B cell (primary cell): Measurements from ENCODE around the gene PSME2. TPM values are rescaled to one million over a fixed set of nuclear protein-coding genes. Genes with fewer than 3 reads are reported as not detected.

Experiments used
- ATAC-seq: fragments of 200-7000 bp; cut with Tn5 transposase; one replicate; pipeline ENCODE4 v1.10.0; 2021; ENCODE audit warnings: low read depth, mild to moderate bottlenecking, moderate number of reproducible peaks, moderate library complexity
- CTCF ChIA-PET: fragments of 350-600 bp; sonication (Branson Sonifier 250); formaldehyde crosslinking; loops from one replicate; lab custom pipeline; 2021; ENCODE audit warnings: antibody characterized with exemption, inconsistent platforms; lab: Charles Lee
- POLR2A ChIA-PET: fragments of 350-600 bp; sonication (Branson Sonifier 250); formaldehyde crosslinking; loops from one replicate; lab custom pipeline; 2021; ENCODE audit warnings: antibody characterized with exemption; lab: Charles Lee
- DNase-seq: peaks from one replicate; pipeline ENCODE4 v3.0.0; 2013
- H2AFZ ChIP-seq: 2 replicates; pipeline ENCODE4 v1.6.1; 2012; ENCODE audit warnings: mild to moderate bottlenecking, low read depth, low read length; ENCODE audit not compliant: insufficient read depth, poor library complexity, severe bottlenecking
- H3K27ac ChIP-seq, 2 donors: 1 replicate in 1 of 2; 2 replicates in 1 of 2; pipeline ENCODE4 v1.5.1; 2012 to 2013; ENCODE audit warnings: low read length in 2 of 2, mild to moderate bottlenecking in 2 of 2, moderate library complexity in 1 of 2
- H3K27me3 ChIP-seq, 4 experiments: fragments of 200-600 bp in 1 of 4; sonication (generic) in 1 of 4; replicated peaks in 1 of 4; 1 replicate in 2 of 4; 2 replicates in 2 of 4; pipeline versions ENCODE4 v1.6.1 to v1.7.0; 2013 to 2016; ENCODE audit warnings: low read length in 3 of 4, mild to moderate bottlenecking in 2 of 4, mixed read lengths in 1 of 4, moderate library complexity in 1 of 4; ENCODE audit not compliant: insufficient read depth in 4 of 4, control insufficient read depth in 3 of 4; ENCODE audit errors: control extremely low read depth in 1 of 4
- H3K36me3 ChIP-seq, 2 experiments: replicated peaks in 1 of 2; 1 replicate in 1 of 2; 2 replicates in 1 of 2; pipeline versions ENCODE4 v1.6.1 to v1.7.1; 2013; ENCODE audit warnings: low read length in 1 of 2; ENCODE audit not compliant: insufficient read depth in 2 of 2, control insufficient read depth in 1 of 2; ENCODE audit errors: control extremely low read depth in 1 of 2, extremely low read depth in 1 of 2
- H3K4me1 ChIP-seq, 2 donors: fragments of 200-600 bp in 1 of 2; sonication (generic) in 1 of 2; 1 replicate in 1 of 2; 2 replicates in 1 of 2; pipeline versions ENCODE4 v1.5.1 to v1.6.1; 2013 to 2017; ENCODE audit warnings: low read length in 2 of 2; ENCODE audit not compliant: control insufficient read depth in 2 of 2, insufficient read depth in 2 of 2
- H3K4me2 ChIP-seq: replicated peaks from 2 replicates; pipeline ENCODE3; 2012; ENCODE audit warnings: mild to moderate bottlenecking, low read depth, low read length; ENCODE audit not compliant: poor library complexity, severe bottlenecking
- H3K4me3 ChIP-seq, 5 experiments: fragments of 200-600 bp in 1 of 5; sonication (generic) in 1 of 5; 1 replicate in 3 of 5; 2 replicates in 2 of 5; pipeline versions ENCODE4 v1.5.1 to v1.7.0; 2011 to 2016; ENCODE audit warnings: low read length in 4 of 5, mild to moderate bottlenecking in 4 of 5, low read depth in 2 of 5, control low read depth in 1 of 5, moderate library complexity in 1 of 5; ENCODE audit not compliant: insufficient read depth in 1 of 5; ENCODE audit errors: control extremely low read depth in 1 of 5, extremely low read depth in 1 of 5
- H3K79me2 ChIP-seq: fragments of 200-600 bp; sonication (generic); one replicate; pipeline ENCODE4 v1.6.0; 2016; ENCODE audit warnings: low read length; ENCODE audit not compliant: control insufficient read depth, insufficient read depth
- H3K9ac ChIP-seq: fragments of 200-600 bp; sonication (generic); 2 replicates; pipeline ENCODE4 v1.6.1; 2017; ENCODE audit warnings: mild to moderate bottlenecking, low read length, moderate library complexity
- H3K9me3 ChIP-seq, 3 donors: one replicate each; pipeline versions ENCODE4 v1.6.1 to v1.7.1; 2013; ENCODE audit warnings: low read length in 2 of 3; ENCODE audit not compliant: control insufficient read depth in 2 of 3, insufficient read depth in 1 of 3; ENCODE audit errors: control extremely low read depth in 1 of 3
- H4K20me1 ChIP-seq: 2 replicates; pipeline ENCODE4 v1.6.0; 2012; ENCODE audit warnings: mild to moderate bottlenecking, low read length; ENCODE audit not compliant: insufficient read depth, control insufficient read depth, poor library complexity, severe bottlenecking
- H3K27ac Mint-ChIP-seq: one replicate; pipeline ENCODE4 v1.8.0; 2021; ENCODE audit warnings: mixed read lengths
- H3K27me3 Mint-ChIP-seq: one replicate; pipeline ENCODE4 v1.8.0; 2021; ENCODE audit warnings: mixed read lengths
- H3K4me1 Mint-ChIP-seq: one replicate; pipeline ENCODE4 v1.8.0; 2021; ENCODE audit warnings: mixed read lengths
- H3K4me3 Mint-ChIP-seq: one replicate; pipeline ENCODE4 v1.8.0; 2021; ENCODE audit warnings: mixed read lengths
- H3K9me3 Mint-ChIP-seq: one replicate; pipeline ENCODE4 v1.8.0; 2022; ENCODE audit warnings: mixed read lengths; ENCODE audit not compliant: insufficient read depth
- EZH2 ChIP-seq: IDR thresholded peaks from 2 replicates; pipeline ENCODE4 v1.6.1; 2012; ENCODE audit warnings: borderline replicate concordance, low read depth, mild to moderate bottlenecking, moderate library complexity, low read length; ENCODE audit not compliant: insufficient read depth, poor library complexity, severe bottlenecking
- WGBS: methylation state at CpG from one replicate; pipeline ENCODE4 v1.1.5; 2013; ENCODE audit warnings: missing lambda C conversion rate; ENCODE audit not compliant: insufficient coverage; 5-methylcytosine and 5-hydroxymethylcytosine counted together
- intact Hi-C: fragments of 100-400 bp; cut with micrococcal nuclease; formaldehyde crosslinking; loops from one replicate; pipeline ENCODE4 v1.10.0; 2022
- polyA plus RNA-seq: library from polyadenylated mRNA; depleted of rRNA; stranded (reverse); fragments of >200 nt; gene quantifications from 2 replicates; pipeline ENCODE4 v1.2.3, GENCODE V29; 2012
- total RNA-seq, 2 donors: library from RNA; stranded (reverse); fragments of 120-200 nt in 1 of 2; gene quantifications; 1 replicate in 1 of 2; 2 replicates in 1 of 2; pipeline versions ENCODE4 v1.2.3 to v1.2.4, GENCODE V29; 2013 to 2022
- TF ChIP-seq, protein P1 (sequence below): fragments of 200-600 bp; IDR thresholded peaks from one replicate; pipeline ENCODE4 v1.8.0; 2022; ENCODE audit warnings: antibody characterized with exemption, mild to moderate bottlenecking

The PSME2 gene
- total and polyA plus RNA-seq, 2 donors (not counting 1 experiment from before 2014, with no cell fraction given) = 126 to 141 TPM

DNA sequence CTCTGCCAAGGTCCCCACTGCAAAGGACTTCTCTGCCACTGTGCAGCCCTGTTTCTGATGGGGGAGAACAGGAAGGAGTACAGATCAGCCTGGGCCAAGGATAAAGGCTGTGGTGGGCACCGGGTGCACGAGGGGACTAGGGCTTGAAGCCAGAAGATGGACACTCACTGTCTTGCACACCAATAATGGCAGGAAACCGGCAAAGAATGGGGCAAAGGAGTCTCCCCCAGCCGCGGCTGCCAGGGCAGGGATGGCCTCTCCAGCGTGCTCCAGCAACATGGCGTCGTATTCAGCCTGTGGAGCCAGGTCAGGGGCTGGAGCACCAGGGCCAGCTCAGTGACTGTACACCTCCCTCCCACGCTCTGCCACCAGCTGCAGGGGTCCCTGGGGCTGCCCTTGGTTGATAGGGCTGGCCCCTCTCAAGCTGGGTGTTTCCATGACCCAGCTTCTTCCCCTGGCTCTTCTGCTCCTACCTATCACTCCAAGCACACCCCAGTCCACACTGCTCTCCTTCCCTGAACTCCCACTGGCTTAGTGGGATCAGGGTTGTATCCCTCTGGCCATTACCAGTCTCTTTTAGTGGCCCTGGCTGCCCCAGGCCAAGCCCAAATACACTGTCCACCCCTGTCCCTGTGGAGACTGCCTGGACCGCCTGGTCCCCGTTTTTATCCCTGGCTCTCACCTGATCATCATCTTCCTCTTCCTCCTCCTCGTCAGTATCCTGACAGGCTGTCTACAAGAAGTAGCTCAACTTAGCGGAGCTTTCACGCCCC lies 35.9 kb upstream of the PSME2 start:
- Histone ChIP-seq H3K4me3 (no peak overlapping the region), H3K27ac (no peak overlapping the region), H3K79me2 (peaks cover 26% of the 10 kb centered on the region), H4K20me1 (no peaks in the 10 kb centered on the region), H3K9ac (no peak overlapping the region), H3K4me1 (peaks cover 1 to 2% of the 10 kb centered on the region in 2 donors), H2AFZ (no peak overlapping the region), H3K9me3 (no peaks in the 10 kb centered on the region), H3K27me3 (no peaks in the 10 kb centered on the region), H3K4me2 (no peak overlapping the region), H3K36me3 (peaks cover 5 to 81% of the 10 kb centered on the region in 2 experiments)
- no peaks in the 10 kb centered on the region for H3K9me3 Mint-ChIP-seq
- H3K4me1 Mint-ChIP-seq = peaks cover 14% of the 10 kb centered on the region
- DNase-seq = no peak
- TF ChIP-seq, protein P1, sequence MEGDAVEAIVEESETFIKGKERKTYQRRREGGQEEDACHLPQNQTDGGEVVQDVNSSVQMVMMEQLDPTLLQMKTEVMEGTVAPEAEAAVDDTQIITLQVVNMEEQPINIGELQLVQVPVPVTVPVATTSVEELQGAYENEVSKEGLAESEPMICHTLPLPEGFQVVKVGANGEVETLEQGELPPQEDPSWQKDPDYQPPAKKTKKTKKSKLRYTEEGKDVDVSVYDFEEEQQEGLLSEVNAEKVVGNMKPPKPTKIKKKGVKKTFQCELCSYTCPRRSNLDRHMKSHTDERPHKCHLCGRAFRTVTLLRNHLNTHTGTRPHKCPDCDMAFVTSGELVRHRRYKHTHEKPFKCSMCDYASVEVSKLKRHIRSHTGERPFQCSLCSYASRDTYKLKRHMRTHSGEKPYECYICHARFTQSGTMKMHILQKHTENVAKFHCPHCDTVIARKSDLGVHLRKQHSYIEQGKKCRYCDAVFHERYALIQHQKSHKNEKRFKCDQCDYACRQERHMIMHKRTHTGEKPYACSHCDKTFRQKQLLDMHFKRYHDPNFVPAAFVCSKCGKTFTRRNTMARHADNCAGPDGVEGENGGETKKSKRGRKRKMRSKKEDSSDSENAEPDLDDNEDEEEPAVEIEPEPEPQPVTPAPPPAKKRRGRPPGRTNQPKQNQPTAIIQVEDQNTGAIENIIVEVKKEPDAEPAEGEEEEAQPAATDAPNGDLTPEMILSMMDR = no peak
- no peak for TF ChIP-seq EZH2
- POLR2A ChIA-PET = no interaction called here
- ATAC-seq = no peak
- no peak overlapping the region for H3K27ac Mint-ChIP-seq
- CTCF ChIA-PET = no interaction called here
- no peak overlapping the region for H3K4me3 Mint-ChIP-seq
- WGBS = 94% methylated on average over 10 of the region's 14 CpGs
- intact Hi-C loops = no loop called here
- no peaks in the 10 kb centered on the region for H3K27me3 Mint-ChIP-seq

DNA sequence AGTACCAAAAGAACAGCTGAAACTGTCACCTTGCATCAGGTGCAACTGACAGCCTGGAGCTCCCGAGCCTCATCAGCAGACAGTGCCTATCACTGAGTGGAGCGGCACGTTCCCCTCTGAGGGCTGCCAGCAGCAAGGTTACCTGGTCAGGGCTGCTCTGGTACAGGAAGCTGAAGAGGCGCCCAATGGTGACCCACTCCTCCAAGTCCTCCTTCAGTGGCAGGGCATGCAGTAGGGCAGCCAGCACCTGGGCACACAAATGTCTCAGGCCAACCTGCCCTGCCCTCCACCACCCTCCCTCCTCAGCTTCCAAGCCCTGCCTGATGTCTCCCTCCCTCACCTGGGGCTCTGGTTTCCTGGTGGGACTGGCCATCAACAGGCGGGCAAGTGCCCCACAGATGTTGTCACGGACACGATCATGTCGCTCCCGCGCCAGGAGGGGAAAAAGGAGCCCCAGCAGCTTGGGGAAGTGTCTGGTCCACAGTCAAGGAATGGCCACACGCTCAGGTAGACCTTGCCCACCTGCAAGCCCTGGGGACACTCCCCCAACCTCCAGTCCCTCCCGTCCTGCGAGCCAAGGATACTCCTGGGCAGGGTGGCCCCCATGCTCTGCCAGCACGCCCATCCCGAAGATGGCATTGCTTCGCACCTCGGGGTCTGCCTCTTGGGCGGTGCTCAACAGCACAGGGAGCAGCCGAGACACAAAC lies 35.1 kb upstream of the PSME2 start:
- no peak overlapping the region for H3K4me3 Mint-ChIP-seq
- DNase-seq (no peak), ATAC-seq (no peak)
- intact Hi-C loops = no loop called here
- H4K20me1 ChIP-seq = no peaks in the 10 kb centered on the region
- H3K9me3 ChIP-seq = no peaks in the 10 kb centered on the region
- H3K4me3 ChIP-seq = no peak overlapping the region
- H3K27me3 Mint-ChIP-seq = no peaks in the 10 kb centered on the region
- no peak overlapping the region for H3K27ac Mint-ChIP-seq
- no peak overlapping the region for H3K27ac ChIP-seq
- POLR2A ChIA-PET = no interaction called here
- H3K9me3 Mint-ChIP-seq = no peaks in the 10 kb centered on the region
- H3K36me3 ChIP-seq = peaks cover 5 to 83% of the 10 kb centered on the region in 2 experiments
- 93% methylated on average over 19 of the region's 19 CpGs for WGBS
- TF ChIP-seq EZH2 = no peak
- TF ChIP-seq, protein P1 = no peak
- CTCF ChIA-PET = interaction anchor here (0.8 to 1.6 kb wide), 2 partner anchors 16 to 36 kb away, joined by 3 read pairs; partner anchors contain the start of gene PSME2
- no peak overlapping the region for H3K9ac ChIP-seq
- peaks cover 10% of the 10 kb centered on the region for H3K4me1 Mint-ChIP-seq
- no peak overlapping the region for H3K4me2 ChIP-seq
- H2AFZ ChIP-seq = no peak overlapping the region
- H3K27me3 ChIP-seq = no peaks in the 10 kb centered on the region
- no peaks in the 10 kb centered on the region for H3K4me1 ChIP-seq
- peaks cover 18% of the 10 kb centered on the region for H3K79me2 ChIP-seq
